ENCODE data around the gene GADL1.

GADL1 gene

GRCh38 chr3:30894521-30895251, at the start of gene GADL1:
Gene GADL1 (minus strand): TSS chr3:30894661. CDS start chr3:30894614, 47 bp downstream.
- no peak for FAIRE-seq

- FAIRE-seq, result no peak
These were observed 49.7 kb upstream of the GADL1 start for GRCh38 chr3:30944124-30944523.

GRCh38 chr3:30943206-30943605, 48.7 kb upstream of the GADL1 start:
- no peak for FAIRE-seq

- FAIRE-seq, result no peak
These were observed 46.9 kb upstream of the GADL1 start for GRCh38 chr3:30941342-30941741.

- no peak for FAIRE-seq
These were observed 46.3 kb upstream of the GADL1 start for GRCh38 chr3:30940740-30941139.

GRCh38 chr3:30934208-30934550, 39.7 kb upstream of the GADL1 start:
- no peak for FAIRE-seq

GRCh38 chr3:30933478-30934207, 39.2 kb upstream of the GADL1 start:
- no peak for FAIRE-seq

GRCh38 chr3:30932513-30933098, 38.1 kb upstream of the GADL1 start:
- no peak for FAIRE-seq

- FAIRE-seq, result no peak
These were observed 30.3 kb upstream of the GADL1 start for GRCh38 chr3:30924763-30925162.

GRCh38 chr3:30919564-30919963, 25.1 kb upstream of the GADL1 start:
- no peak for FAIRE-seq

GRCh38 chr3:30918761-30919160, 24.3 kb upstream of the GADL1 start:
- no peak for FAIRE-seq

GRCh38 chr3:30915782-30916181, 21.3 kb upstream of the GADL1 start:
- FAIRE-seq, result no peak

- FAIRE-seq, result no peak
These were observed 20.2 kb upstream of the GADL1 start for GRCh38 chr3:30914696-30915095.

- no peak for FAIRE-seq
These were observed 18.7 kb upstream of the GADL1 start for GRCh38 chr3:30913176-30913575.

- no peak for FAIRE-seq
These were observed 17.8 kb upstream of the GADL1 start for GRCh38 chr3:30912301-30912700.

GRCh38 chr3:30908456-30909037, 14.1 kb upstream of the GADL1 start:
- FAIRE-seq, result no peak

GRCh38 chr3:30904996-30905395, 10.5 kb upstream of the GADL1 start:
- FAIRE-seq, result no peak

- no peak for FAIRE-seq
These were observed 868 bp upstream of the GADL1 start for GRCh38 chr3:30895329-30895728.

GRCh38 chr3:30893678-30894325, 659 bp downstream of the GADL1 start:
- FAIRE-seq, result no peak

GRCh38 chr3:30890907-30891306, 3.6 kb downstream of the GADL1 start:
- no peak for FAIRE-seq

GRCh38 chr3:30886888-30887287, 7.6 kb downstream of the GADL1 start:
- FAIRE-seq, result no peak

- FAIRE-seq, result no peak
These were observed 15.6 kb downstream of the GADL1 start for GRCh38 chr3:30878862-30879261.

- no peak for FAIRE-seq
These were observed 19.0 kb downstream of the GADL1 start for GRCh38 chr3:30875505-30875904.

Data from A204.1 (cell line).